Astrocyte of the cerebellum (primary cell): Measurements from ENCODE around the gene DNMT1.
"Not testable (repeated sequence)": the region's sequence is repeated elsewhere in the genome, so short reads cannot be mapped to it uniquely, and the experiment has no call there.

Source experiments
- DNase-seq: peaks from one replicate; pipeline ENCODE4 v3.0.0-alpha.2; 2011; ENCODE audit warnings: low read depth
- H3K4me3 ChIP-seq: 2 replicates; pipeline ENCODE4 v1.5.1; 2011; ENCODE audit warnings: mild to moderate bottlenecking, low read depth, low read length, moderate library complexity
- in situ Hi-C: cut with HindIII; loops from 2 replicates; pipeline ENCODE4 v1.10.0; 2017; ENCODE audit warnings: low sequenced_read_pairs
- TF ChIP-seq, protein P1 (sequence below): IDR thresholded peaks from 2 replicates; pipeline ENCODE4 v1.5.1; 2012; ENCODE audit warnings: low read length, low read depth, moderate library complexity, mild to moderate bottlenecking; ENCODE audit errors: missing control alignments

DNMT1 gene

DNA sequence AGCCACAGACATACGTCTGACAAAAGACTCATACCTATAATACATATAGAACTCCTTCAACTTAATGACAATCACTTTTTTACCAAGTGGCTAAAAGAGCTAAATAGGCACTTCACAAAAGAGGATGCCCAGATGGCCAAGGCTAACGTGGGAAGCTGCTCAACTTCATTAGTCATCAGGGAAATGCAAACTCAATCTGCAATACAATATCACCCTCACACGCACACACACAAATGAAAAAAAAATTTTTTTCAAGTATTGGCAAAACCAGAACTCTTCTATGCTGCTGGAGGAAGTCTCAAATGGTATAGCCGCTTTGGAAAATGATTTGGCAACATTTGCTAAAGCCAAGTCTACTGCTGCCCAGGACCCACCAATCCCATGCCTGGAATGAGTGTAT is 14.6 kb upstream of the DNMT1 start:
- in situ Hi-C loops, result no loop called here
- TF ChIP-seq, protein P1, sequence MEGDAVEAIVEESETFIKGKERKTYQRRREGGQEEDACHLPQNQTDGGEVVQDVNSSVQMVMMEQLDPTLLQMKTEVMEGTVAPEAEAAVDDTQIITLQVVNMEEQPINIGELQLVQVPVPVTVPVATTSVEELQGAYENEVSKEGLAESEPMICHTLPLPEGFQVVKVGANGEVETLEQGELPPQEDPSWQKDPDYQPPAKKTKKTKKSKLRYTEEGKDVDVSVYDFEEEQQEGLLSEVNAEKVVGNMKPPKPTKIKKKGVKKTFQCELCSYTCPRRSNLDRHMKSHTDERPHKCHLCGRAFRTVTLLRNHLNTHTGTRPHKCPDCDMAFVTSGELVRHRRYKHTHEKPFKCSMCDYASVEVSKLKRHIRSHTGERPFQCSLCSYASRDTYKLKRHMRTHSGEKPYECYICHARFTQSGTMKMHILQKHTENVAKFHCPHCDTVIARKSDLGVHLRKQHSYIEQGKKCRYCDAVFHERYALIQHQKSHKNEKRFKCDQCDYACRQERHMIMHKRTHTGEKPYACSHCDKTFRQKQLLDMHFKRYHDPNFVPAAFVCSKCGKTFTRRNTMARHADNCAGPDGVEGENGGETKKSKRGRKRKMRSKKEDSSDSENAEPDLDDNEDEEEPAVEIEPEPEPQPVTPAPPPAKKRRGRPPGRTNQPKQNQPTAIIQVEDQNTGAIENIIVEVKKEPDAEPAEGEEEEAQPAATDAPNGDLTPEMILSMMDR, result no peak
- no peak for DNase-seq
- no peak overlapping the region for H3K4me3 ChIP-seq

DNA sequence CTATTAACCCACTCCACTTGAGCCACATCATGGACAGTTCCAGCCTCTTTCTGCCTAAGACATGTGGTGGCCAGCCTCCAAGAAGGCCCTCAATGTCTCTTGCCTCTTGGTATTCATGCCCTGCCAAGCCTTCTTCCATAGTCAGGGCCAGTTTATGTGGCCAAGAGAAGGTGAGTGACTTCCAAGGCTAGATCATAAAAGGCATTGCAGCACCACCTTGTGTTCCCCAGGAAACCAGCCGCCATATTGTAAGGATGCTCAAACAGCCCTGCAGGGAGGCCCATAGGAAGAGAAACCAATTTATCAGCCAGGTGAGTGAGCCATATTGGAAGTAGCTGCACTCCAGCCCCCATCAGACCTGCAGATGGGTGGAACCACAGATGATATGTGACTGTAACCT is 12.3 kb upstream of the DNMT1 start:
- DNase-seq, result no peak
- in situ Hi-C loops, result no loop called here
- TF ChIP-seq, protein P1, result no peak

DNA sequence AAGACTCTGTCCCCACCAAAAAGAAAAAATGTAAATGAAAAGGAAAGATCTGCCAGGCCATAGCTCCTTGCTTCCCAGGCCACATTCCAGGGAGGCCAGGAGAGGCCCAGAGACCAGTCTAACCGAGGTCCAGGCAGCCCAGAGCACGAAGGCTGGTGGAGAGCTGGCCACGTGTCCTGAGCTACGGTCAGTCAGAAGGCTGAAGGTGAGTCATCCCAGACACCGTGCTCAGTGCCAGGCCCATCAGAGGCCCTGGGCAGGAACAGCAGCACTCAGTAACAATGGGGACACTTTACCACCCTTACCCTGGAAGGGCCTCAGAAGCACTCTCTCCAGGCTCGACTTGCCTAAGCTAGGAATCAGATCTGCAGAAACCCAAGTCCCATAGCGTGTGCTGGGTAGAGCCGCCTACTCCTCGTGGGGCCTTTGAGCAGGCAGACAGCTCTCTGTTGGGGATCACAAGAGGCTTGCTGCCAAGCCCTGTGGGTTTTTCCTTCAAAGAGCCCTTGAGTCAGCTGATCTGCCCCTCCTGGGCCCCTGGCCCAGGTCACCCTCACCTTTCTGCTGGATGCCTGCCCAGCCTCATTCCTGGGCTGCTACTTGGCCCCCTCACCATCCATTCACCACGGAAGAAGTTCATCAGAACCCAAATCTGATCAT is 11.6 kb upstream of the DNMT1 start:
- in situ Hi-C loops, result no loop called here
- DNase-seq, result peak; percentile 69
- TF ChIP-seq, protein P1, result no peak
- no peak overlapping the region for H3K4me3 ChIP-seq

More for the DNA sequence above, 12.3 kb upstream of the DNMT1 start:
- H3K4me3 ChIP-seq, result no peak overlapping the region

DNA sequence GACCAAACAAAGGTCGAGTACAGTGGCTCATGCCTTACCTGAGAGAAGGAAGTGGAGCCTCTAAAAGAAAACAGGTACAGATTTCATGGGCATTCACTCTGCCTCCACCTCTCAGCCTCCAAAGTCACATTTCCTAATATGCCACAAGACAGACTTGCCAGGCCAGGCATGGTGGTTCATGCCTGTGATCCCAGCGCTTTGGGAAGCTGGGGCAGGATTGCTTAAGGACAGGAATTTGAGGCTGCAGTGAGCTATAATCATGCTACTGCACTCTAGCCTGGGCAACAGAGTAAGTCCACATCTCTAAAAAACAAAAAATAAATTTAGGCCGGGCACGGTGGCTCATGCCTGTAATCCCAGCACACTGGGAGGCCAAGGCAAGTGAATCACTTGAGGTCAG is 10.9 kb upstream of the DNMT1 start:
- H3K4me3 ChIP-seq, result no peak overlapping the region
- in situ Hi-C loops, result no loop called here
- no peak for DNase-seq
- TF ChIP-seq, protein P1, result no peak

DNA sequence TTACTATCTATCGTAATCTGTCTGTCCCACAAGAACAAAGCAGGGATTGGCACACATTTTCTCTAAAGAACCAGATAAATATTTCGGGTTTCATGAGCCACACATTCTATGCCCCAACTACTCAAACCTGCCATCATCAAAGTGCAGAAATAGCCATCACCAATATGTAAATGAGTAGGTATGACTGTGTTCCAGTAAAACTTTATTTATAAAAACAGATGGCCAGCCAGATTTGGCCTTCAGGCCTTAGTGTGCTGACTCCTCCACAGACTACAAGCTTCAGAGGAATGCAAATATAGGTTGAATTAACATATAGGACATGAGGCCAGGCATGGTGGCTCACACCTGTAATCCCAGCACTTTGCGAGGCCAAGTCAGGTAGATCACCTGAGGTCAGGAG is 8.9 kb upstream of the DNMT1 start:
- no peak overlapping the region for H3K4me3 ChIP-seq
- TF ChIP-seq, protein P1, result no peak
- in situ Hi-C loops, result no loop called here
- no peak for DNase-seq

DNA sequence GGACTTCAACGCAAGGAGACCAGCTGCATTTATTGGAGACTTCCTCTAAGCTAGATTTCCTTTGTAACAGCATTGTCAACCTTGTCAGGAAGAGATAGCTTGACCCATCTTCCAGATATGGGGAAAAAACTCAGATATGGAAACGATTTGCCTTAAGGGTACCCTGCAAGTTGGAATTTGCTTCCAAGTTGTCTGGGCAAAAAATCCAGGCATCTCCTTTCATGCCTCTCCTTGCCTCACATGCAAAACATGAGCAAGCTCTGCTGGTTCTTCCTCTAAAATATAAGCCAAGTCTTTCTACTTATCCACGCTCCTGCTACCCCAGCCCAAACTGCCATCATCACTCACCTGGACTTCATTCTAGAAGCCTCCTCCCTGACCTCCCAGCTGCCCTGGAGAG is 6.4 kb upstream of the DNMT1 start:
- TF ChIP-seq, protein P1, result no peak
- DNase-seq, result no peak
- no peak overlapping the region for H3K4me3 ChIP-seq
- in situ Hi-C loops, result no loop called here

DNA sequence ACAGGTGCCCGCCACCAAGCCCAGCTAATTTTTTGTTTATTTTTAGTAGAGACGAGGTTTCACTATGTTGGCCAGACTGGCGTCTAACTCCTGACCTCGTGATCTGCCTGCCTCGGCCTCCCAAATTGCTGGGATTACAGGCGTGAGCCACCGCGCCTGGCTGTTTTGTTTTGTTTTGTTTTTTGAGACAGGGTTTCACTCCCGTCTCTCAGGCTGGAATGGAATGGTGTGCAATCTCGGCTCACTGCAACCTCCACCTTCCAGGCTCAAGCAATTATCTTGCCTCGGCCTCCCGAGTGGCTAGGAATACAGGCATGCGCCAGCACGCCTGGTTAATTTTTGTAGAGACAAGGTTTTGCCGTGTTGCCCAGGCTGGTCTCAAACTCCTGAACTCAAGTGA is 5.3 kb upstream of the DNMT1 start:
- DNase-seq, H3K4me3 ChIP-seq, in situ Hi-C loops: not testable (repeated sequence)

DNA sequence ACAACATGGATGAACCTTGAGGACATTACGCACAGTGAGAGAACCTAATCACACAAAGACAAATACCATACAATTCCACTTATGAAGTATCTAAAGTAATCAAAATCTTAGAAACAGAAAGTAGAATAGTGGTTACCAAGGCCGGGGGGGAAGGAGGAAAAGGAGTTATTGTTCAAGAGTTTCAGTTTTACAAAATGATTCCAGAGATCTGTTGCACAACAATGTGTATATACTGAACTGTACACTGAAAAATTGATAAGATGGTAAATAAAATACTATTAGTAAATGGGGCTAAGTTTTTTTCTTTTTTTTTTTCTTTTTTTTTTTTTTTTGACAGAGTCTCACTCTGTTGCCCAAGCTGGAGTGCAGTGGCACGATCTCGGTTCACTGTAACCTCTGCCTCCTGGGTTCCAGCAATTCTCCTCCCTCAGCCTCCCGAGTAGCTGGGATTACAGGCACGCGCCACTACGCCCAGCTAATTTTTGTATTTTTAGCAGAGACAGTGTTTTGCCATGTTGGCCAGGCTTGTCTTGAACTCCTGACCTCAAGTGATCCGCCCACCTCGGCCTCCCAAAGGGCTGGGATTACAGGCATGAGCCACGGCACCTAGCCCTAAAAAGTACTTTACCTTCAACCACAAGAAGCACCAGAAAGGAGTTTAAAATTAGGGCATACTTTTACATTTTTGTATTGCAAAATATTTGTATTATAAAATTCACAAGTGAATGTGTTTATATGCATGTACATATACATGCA is 4.3 kb upstream of the DNMT1 start:
- DNase-seq, in situ Hi-C loops, H3K4me3 ChIP-seq: not testable (repeated sequence)
